Fibroblast of skin of left biceps (primary cell): Measurements from ENCODE around the gene FGF14.

Experiments used
- DNase-seq, 2 experiments: peaks; one replicate each; pipeline ENCODE4 v3.0.0-alpha.2; 2013; ENCODE audit warnings: low read depth in 2 of 2

FGF14 gene

DNA sequence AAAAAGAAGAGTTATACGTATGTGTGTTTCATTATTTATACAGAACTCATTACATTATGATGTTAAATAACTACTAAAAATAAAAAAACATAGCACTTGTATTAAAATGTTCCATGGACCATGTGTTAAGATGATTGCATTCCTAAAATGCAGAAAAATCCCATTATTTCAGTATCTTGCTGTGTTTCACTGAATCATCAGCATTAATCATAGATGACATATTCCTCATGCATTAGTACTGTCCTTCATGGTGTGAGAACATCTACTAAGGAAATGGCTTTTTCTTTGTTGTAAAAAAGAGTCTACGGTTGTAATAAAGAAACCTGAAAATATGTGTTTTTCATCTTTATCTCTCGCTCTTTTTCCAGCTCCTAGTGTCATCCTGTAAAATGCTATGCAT lies 416.5 kb downstream of the FGF14 start:
- no peak for DNase-seq

DNA sequence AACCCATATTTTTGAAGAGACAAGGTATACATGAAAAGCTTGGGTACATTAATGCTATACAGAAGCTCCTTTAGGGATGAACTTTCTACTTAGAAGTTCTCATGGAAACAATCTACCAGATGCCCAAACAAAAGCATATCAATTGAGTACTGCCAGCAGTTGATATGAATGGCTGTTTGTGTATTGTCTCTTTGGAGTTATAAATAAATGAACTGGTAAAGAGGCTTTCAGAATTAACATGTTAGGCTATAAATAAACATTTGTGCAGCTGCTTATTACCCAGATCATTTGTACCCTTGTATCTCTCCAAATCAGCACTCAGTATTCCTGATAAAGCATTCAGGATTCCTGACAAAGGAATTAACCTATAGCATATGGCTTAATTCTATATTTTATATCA lies 418.9 kb downstream of the FGF14 start:
- DNase-seq: no peak

DNA sequence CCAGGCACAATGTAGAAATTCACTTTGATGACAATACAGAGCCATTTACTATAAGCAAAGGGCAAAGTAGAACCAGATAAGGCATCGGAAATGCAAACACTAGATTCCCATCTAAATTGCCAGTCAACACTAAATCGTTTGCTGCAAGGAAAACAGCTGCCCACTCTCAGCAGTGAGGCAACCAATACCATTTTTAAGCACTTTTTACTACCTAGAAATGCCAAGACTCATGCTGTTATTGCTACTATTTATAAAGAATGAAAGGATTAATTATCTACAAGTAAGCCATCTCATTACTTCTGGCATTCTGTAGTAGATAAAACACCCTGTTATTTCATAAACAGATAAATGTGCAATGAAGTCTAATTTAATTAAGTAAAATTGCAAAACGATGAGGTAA lies 422.0 kb downstream of the FGF14 start:
- no peak for DNase-seq

DNA sequence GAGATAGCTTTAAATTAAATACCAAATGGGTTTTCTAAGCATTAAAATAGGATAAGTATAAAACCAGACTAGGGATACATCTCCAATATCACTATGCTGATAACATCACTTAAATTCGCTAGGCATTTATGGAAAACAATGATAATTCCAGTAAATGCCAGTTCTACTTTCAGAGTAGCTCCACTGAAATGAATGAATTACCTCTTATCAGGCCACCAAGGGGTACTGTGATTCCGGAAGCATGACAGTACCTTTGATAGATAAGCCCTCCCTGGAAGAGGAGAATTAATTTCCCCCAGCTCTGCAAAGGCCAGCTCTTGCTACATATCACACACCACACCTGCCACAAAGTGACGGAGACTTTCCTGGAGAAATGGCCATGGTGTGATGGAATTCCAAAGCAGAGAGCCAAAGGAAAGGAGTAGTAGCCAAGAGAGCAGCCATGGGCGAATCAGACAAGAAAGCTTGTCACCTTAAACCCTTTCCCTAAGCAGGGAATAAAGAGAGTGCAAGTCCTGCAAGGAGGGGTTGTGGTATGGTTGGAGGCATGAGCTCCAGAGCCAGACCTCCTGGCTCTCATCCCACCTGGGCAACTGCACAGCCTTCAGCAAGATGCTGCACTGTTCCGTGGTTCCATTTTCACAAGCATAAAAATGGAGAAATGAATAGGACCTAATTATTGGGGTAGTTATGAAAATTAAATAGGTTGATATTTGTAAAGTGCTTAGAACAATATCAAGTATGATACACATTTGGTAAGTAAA lies 423.1 kb downstream of the FGF14 start:
- no peak for DNase-seq

DNA sequence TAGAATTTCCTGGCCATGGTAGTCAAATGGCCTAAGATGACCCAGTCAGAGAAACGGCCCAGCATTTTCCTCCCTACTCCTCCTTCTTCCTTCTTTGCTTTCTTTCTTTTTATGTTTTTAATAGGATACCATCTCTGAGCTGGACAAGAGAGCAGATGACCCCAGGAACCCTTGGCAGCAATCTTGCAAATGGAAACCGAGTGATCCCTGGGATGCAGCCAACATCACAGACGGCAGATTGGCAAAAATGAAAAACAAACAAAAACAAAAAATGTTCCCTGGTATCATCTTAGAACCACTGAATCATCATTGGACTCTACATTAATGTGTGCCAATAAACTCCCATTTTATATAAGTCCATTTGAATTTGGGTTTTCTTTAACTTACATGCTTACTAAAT lies 424.4 kb downstream of the FGF14 start:
- no peak for DNase-seq

DNA sequence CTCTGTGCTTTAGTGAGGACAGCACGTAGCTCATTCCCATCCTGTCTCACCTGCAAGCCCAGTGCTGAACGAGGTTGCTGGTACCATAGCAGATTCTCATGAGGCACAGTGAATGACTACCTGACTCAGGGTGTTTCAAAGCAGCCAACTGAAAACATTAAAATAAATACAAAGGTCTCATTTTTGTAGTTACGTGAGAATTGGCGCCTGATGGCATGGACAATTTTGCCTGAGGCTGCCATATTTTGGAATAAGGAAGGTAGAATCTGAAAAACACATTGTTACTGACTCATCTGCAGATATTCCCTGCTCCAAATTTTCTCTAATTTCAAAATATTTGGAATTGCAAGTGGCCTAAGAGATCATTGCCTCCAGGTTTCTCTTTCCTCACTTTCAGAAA lies 429.7 kb downstream of the FGF14 start:
- no peak for DNase-seq

DNA sequence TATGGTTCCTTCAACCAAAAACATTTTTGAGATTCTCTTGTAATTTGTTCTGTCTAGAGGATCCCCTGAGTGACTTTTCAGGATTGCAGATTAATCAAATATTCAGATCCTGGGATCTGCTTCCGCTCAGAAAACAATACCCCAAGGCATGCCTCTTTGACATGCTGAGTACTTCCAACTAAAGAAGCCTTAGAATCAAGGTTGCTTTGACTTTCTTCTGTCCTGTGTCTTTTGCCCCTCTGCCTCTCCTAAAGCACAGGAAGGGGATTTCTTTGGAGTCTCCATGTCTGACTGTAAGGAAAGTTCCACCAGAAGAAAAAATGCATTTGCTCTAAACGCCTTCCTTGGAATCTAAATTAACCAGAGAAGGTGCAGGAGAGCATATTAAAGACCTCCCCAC lies 431.5 kb downstream of the FGF14 start:
- DNase-seq: no peak

DNA sequence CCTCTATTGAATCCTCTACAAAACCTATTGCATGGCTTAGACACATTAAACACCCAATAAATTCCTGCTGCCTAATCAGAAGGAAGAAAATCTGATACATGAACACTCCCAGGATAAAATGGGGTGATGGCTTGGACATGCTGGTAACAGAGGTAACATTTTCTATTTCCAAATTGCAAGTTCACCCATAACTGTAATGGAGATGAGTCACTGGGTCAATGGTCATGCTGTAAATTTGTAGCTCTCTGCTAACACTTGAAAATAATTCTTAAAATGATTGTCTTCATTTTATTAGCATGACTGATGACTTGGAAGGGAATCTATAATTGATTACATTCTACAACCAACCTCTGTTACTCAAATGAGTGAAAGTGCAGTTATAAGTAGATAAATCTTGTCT lies 434.1 kb downstream of the FGF14 start:
- DNase-seq: no peak

DNA sequence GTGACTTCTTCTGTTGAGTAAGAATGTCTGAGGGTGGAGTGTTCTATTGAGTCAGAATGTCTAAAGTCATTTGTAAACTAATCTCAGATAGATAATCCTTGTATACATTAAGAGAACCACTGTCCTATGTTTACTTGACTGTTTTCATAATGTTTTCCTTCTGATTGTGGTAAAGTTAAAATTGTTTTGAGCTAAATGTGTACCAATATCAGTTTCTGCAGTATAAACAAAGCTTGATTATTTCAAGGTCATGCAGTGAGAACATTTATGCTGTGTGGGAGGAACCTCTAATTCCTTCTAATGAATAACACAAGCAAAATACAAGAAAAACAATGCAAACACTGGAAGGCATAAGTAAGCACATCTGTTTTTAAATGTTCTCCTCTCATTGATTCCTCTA lies 434.6 kb downstream of the FGF14 start:
- DNase-seq: no peak

DNA sequence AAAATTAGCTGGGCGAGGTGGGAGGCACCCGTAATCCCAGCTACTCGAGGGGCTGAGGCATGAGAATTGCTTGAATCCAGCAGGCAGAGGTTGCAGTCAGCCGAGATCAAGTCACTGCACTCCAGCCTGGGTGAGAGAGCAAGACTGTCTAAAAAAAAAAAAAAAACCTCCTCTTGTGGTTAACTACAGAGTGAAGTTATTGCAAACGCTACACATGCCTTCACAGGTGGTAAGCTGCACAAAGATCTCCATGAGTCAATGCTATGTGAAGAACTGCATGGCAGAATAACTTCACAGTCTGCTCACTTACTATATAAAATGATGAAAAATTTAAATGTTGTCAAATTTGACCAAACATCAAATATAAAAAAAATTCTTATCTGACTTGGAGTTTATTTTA lies 436.8 kb downstream of the FGF14 start:
- DNase-seq: no peak

DNA sequence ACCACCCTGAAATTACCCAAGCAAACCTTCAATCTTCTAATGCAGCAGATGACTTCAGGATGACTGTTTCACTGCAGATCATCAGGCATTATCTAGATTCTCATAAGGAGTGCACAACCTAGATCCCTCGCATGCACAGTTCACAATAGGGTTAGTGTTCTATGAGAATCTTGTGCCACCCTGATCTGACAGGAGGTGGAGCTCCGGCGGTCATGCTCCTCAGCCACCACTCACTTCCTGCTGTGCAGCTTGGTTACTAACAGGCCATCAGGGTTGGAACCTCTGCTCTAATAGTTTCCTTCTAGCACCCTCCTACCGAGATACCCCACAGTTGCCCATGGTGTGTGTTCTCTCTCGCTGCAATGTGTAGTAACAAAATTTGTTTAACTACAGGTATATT lies 442.8 kb downstream of the FGF14 start:
- no peak for DNase-seq

DNA sequence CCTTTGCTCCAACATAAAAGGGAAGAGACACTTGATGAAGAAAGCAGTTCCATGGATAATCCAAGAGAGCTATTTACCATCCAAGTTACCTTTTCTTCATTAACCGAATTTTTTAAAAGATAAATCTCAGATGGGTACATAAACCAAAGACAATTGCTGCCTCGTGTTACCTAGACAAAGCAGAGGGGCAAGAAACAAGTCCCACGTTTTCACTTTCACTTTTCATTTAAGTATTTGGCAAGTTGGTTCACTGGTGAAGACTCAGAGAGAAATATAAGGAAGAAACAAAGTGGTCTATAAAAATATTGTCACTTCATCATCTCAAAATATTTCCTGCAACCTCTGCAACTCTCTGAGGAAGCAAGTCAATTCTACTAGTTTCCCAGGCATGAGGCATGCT lies 446.1 kb downstream of the FGF14 start:
- no peak for DNase-seq

DNA sequence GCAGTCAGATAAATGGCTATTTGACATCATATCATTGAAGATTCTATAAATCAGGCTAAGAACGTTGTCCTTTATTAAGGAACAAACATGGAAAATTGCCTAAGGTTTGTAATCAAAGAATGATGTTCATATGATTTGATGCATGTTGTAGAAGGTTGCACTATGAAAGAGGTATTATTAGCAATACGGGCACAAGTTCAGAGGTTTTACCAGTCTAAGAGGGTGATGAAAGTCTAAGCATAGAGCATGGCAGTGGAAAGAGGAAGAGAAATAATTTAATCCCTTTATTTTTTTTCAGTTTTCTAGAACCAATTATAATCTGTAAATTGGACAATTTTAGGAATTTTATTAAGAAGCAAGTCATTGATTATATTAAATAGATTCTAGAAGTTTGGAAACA lies 450.7 kb downstream of the FGF14 start:
- DNase-seq: no peak

DNA sequence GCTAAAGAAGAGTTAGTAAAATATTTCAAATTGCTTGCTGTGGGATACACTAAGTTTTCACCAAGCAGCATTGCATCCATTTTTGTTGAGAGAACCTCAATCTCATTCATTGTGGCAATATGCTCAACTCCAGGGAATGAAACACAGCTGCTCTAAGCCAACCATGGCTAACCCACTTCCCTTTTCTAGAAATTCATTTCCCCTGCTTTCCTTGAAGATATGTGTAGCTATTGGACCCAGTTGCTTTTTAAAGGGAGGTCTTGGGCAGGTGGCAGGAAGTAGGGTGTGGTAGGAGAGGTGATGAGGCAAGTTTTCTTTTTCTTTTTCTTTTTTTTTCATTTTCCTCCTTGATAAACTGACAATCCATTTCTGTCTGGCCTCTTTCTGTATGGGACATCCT lies 452.2 kb downstream of the FGF14 start:
- DNase-seq: no peak

DNA sequence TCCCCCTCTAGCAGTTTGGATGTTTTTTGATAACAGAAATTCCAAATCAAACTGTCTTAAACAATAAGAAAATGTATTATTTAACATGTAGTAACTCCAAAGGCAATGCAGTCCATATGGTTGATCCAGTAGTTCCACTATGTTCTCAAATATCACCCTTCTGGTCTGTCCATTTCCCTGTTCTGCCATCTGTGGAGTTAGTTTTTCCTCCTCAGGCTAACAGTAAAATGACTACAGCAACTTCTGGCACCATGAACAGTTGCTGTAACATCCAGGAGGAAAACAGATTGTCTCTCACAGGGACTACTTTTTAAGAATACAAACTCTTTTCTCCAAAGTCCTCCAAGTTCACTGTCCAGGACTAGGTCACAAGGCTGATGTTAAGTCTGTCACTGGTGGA lies 455.4 kb downstream of the FGF14 start:
- DNase-seq: no peak

DNA sequence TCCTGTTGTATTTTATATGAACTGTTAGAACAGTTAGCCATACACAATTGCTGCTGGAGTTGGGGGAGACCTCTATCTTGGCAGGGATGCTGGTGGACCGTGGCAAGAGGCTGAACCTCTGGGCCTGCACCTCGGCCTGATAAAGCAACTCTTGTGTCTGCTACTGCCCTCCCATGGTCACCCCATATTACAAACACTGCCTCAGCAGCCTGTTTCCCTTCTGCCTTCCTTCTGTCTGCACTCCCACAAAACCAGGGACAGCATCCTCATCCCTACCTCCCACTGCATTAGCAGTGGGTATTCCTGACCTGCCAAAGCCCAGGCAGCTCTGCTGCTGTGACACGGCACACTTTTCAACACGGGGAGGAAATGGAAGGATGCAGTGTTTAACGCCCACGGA lies 456.4 kb downstream of the FGF14 start:
- no peak for DNase-seq

DNA sequence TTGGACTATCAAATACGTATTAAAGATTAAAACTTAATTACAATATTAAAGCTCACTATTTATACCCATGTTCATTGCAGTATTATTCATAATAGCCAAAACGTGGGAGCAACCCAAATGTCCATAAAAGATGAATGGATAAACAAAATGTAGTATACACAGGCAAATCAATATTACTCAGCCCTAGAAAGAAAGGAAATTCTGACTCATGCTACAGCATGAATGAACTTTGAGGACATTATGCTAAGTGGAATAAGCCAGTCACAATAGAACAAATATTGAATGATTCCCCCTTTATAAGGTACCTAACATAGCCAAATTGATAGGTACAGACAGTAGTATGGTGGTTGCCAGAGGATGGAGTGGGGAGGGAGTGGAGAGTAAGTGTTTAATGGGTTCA lies 457.3 kb downstream of the FGF14 start:
- DNase-seq: no peak

DNA sequence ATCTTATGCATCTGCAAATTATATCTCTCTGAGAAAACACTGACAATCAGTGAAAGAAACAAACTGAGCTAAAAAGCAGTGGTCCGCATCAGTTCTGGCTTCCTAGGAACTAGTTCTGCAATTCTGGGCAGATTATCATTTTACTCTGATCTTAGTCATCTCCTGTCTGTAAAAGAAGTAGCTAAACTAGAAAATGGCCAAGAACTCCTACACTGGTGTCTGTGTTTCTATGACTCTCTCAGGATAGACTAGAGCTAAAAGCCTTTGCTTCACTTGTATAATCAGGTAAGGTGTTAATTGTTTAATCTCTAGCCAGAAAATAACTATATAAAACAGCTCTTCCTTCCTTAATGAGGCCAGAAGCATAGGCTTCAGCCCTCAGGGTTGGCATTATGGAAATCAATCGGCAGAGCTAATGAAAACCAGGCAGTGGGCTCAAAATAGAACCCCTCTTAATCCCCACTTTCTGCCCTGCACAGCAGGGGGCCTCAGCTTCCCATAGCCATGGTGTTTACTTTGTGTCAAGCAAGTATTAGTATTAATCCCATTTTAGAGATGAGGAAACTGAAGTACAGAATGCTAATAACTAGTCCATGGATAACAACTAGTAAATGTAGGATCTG lies 459.2 kb downstream of the FGF14 start:
- DNase-seq: no peak

DNA sequence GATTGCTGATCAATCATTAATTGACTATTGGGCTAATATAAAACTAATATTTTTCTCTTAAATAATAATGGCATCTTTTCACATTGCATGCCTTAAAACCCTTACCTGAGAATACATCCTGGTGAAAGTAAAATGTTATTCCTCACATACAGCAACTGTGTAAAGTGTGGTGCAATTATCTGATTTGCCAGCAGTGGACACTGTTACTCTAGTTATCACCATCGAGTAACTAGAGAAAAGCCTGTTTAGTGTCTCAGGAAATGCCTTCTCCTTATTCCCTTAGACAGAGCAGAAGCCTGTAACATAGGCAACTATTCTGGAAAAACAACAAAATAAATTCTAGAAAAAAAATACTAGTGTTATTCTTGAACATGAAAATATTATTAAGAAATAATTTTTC lies 459.8 kb downstream of the FGF14 start:
- no peak for DNase-seq

DNA sequence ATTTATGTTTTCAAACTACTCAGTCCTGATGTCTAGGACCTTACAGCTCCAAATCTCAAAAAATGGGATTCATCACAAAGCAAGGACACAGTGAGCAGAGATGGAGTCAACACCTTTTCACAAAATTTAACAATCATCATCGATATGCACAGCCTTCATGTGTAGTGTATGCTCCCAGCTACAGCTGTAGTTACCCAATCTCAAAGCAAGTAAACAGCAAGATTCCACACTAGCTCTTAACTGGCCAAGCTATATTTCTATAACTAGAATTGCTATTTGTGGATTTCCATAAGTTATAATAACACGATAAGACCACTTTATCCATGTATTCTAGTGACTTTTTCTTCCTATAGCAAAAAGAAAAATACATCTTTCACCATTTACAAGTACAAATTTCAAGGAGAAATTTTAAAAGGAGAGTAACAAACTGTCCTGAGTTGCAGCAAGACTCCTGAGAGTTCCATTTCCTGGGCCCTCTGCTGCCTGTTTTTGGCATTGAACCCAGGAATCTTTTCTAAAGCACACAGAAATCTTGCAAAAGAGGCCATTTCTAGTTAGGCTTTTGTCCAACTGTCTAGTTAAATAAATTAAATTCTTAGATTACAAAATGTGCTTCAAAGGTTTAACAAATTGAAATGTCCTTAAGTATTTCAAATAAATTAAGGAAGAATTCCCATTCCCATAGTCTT lies 460.6 kb downstream of the FGF14 start:
- no peak for DNase-seq

DNA sequence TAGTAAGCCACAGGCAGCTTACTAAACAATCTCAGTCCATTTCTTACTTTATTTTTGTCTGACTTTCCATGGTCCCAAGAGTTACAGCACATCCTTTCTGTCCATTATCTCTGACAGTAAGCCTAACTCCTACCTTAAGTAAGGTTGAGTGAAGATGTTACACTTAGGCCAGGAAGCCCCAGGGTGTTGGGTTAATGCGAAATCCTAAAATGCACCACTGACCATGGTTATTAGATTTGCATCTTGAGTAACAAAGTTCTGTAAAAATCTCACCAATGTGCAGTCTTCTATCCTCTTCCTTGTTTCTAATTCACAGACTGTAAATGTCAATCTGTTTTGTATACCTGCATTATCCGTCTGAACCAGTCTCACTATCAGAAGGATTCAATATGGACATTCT lies 462.5 kb downstream of the FGF14 start:
- no peak for DNase-seq

DNA sequence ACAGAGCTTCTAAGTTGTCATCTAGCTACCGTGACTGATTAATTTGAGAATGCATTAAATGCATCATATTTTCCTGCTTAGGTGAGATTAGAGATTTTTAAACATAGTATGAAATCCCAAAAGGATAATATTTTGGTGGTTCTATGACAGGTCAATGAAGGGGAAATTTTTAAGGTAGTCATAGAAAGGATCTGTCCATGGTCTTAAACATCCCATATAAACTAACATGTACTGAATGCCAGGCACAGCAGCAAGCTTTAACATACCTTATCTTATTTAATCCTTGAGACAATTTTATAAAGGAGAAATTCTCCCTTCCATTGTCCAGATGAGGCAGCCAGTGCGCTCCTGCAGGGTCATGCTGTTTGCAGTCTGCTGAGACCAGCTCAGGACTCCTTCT lies 466.0 kb downstream of the FGF14 start:
- no peak for DNase-seq

DNA sequence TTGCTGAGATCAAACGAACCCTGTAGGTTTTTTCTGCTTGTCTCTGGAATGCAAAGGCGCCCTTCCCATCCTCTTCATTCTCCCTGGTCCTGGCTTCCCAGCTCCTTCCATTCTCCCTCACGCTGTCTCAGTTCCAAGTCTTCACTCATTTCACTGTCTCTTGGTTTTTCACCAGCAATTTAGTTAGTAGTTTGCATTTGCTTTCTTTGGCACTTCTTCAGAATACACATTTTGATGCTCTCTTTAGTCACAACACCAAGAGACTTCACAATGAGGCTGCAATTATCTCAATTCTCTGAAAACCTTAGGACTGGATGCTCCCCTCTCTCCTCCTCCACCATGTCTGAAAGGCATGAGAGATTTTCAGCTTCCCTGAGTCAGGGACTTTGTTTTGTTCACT lies 470.7 kb downstream of the FGF14 start:
- no peak for DNase-seq
